ENCODE measurements around the gene CLDN5. TPM values are rescaled to one million over a fixed set of nuclear protein-coding genes. Genes with fewer than 3 reads are reported as not detected.

CLDN5 gene, protein sequence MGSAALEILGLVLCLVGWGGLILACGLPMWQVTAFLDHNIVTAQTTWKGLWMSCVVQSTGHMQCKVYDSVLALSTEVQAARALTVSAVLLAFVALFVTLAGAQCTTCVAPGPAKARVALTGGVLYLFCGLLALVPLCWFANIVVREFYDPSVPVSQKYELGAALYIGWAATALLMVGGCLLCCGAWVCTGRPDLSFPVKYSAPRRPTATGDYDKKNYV
- total RNA-seq, result 1 to 10 TPM in 2 of 5 experiments, not detected in 3; 1.7 to 2.0 TPM
- 10 to 100 TPM in 1 of 2 donors, 1 to 10 TPM in 1; 6.7 to 11.7 TPM for polyA plus RNA-seq
- total RNA-seq, result not detected

DNA sequence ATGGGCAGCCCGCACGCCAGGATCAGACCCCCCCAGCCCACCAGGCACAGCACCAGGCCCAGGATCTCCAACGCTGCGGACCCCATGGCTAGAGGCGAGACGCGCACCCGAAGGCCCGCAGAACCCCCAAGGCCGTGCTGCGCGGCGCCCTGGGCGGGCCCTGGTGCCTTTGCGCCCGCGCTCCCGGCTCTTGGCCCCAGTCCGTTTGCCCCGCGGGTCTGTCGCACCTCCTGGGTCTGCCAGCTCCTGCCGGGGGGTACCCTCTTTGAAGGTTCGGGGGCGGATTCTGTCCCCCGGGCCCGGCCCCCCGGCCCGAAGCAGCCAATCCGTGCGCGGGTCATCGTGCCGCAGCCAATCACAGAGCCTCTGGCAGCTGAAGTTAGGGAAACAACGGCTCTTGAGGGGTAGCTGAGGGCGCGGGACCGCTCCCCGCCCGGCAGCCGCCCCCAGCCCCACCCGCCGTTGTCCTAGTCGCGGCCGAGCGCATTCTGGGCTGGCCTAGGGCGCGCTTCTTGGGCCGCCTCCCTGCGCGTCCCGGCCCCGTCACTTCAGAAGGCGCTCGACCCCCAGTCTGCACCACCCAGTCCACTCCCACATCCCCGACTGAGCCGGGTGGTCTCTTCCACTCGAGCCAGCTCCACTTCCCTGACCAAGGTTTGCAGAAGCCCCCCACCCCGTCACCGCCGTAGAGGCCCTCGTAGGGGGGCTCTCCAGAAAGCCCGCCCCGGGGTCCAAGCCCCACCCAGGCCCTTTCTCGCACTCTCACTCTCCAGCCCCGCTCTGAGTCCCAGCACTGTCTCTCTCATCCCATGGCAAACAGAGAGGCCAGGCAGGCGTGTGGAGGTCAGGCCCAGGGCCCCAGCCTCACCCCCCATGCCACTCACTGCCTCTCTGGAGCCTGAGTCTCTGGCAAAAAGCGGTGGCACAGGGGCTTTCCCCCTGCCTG is at the start of gene CLDN5:
Gene CLDN5 (minus strand): TSS at position 241 of the 946 bp plus-strand sequence. CDS start 155 bp downstream, at position 86.
- CTCF ChIA-PET, result no interaction called here
- Histone ChIP-seq H3K27me3 (ENCODE audit: control insufficient read depth in 2 of 2, insufficient read depth in 2 of 2, low read length in 2 of 2) (no peaks in the 10 kb centered on the region), H3K9me3 (ENCODE audit: control insufficient read depth in 2 of 3, low read length in 3 of 3) (no peaks in the 10 kb centered on the region), H3K4me3 (ENCODE audit: low read length) (peak within 1 kb of the TSS; percentile 50), H3K36me3 (ENCODE audit: control insufficient read depth in 2 of 3, insufficient read depth in 3 of 3, low read length in 3 of 3) (no peaks in the 10 kb centered on the region), H3K27ac (ENCODE audit: low read depth, low read length) (no peak within 1 kb of the TSS), H3K4me1 (ENCODE audit: control insufficient read depth in 2 of 2, insufficient read depth in 2 of 2, low read length in 2 of 2) (no peaks in the 10 kb centered on the region)
- Mint-ChIP-seq H3K9me3 (no peaks in the 10 kb centered on the region), H3K36me3 (peaks cover 0 to 5% (median 0%) of the 10 kb centered on the region in 5 donors), H3K27ac (peak within 1 kb of the TSS in 3 of 9 donors; percentile 53 to 77 (median 64)), H3K27me3 (peaks cover 12 to 32% (median 13%) of the 10 kb centered on the region in 5 donors), H3K4me1 (peaks cover 0 to 16% (median 10%) of the 10 kb centered on the region in 7 donors), H3K4me3 (peak within 1 kb of the TSS; percentile 64 to 87 (median 79))
- POLR2A ChIA-PET, result no interaction called here
- ATAC-seq (peak; percentile 44), DNase-seq (peak in 3 of 9 donors; percentile 13 to 35 (median 27))
- intact Hi-C loops (cut with micrococcal nuclease), result no loop called here

DNA sequence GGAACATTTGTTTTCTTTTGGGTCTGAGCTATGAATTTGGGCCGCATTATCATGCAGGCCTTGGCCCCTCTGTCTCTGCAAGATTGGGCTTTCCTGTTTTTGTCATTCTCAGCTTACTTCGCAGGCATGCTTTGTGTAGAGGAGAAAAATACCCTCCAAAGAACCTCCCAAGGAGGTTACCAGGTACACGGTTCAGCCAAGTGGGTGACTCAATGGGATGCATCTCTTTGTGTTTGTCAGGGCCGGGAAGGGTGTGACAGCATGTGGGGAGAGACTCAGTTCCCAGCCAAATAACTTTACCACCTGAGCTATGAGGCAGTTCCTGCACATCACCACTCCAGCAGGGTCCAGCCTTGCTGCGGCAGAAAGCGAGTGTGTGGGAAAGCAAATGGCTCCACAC is 47.8 kb upstream of the CLDN5 start:
- intact Hi-C loops (cut with micrococcal nuclease), result no loop called here
- Mint-ChIP-seq H3K4me3 (no peak overlapping the region), H3K27ac (peak overlapping the region in 3 of 9 donors; percentile 22 to 90 (median 22)), H3K4me1 (peaks cover 4 to 28% (median 10%) of the 10 kb centered on the region in 7 donors), H3K9me3 (no peaks in the 10 kb centered on the region), H3K27me3 (no peaks in the 10 kb centered on the region), H3K36me3 (no peaks in the 10 kb centered on the region)
- ChIA-PET POLR2A (no interaction called here), CTCF (no interaction called here)
- Histone ChIP-seq H3K36me3 (ENCODE audit: control insufficient read depth in 2 of 3, insufficient read depth in 3 of 3, low read length in 3 of 3) (no peaks in the 10 kb centered on the region), H3K27me3 (ENCODE audit: control insufficient read depth in 2 of 2, insufficient read depth in 2 of 2, low read length in 2 of 2) (no peaks in the 10 kb centered on the region), H3K4me3 (ENCODE audit: low read length) (no peak overlapping the region), H3K4me1 (ENCODE audit: control insufficient read depth in 2 of 2, insufficient read depth in 2 of 2, low read length in 2 of 2) (peaks cover under 1 to 5% of the 10 kb centered on the region in 2 donors), H3K9me3 (ENCODE audit: control insufficient read depth in 2 of 3, low read length in 3 of 3) (no peaks in the 10 kb centered on the region), H3K27ac (ENCODE audit: low read depth, low read length) (no peak overlapping the region)
- DNase-seq, result no peak
- no peak for ATAC-seq

DNA sequence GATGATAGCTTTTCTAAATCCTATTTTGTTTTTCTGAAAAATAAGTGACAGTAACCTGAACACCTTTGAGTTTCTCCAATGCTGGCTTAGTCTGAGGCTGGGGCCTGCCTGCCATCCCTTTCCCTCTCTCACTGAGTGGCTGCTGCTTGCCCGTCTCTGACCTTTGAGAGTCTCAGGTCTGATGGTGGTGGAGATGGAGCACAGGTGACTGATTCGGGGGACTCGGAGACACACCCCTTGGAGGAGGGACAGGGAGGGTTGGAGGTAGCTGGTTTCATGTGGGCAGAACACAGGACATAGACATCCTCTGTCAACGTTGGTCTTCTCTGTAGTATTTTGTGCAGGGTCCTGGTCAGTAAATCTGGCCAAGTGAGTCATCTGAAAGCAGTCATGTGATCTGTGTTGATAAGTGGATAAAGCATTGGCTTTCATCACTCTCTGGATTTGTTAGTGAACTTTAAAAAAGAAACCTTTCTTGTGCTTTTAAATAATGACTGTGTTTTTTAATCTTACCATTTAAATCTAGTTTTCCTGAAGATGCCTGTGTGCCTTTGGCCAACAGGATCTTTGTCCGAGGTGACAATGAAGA is 47.1 kb upstream of the CLDN5 start:
- Histone ChIP-seq H3K27ac (ENCODE audit: low read depth, low read length) (no peak overlapping the region), H3K4me1 (ENCODE audit: control insufficient read depth in 2 of 2, insufficient read depth in 2 of 2, low read length in 2 of 2) (no peaks in the 10 kb centered on the region), H3K4me3 (ENCODE audit: low read length) (no peak overlapping the region), H3K9me3 (ENCODE audit: control insufficient read depth in 2 of 3, low read length in 3 of 3) (no peaks in the 10 kb centered on the region), H3K36me3 (ENCODE audit: control insufficient read depth in 2 of 3, insufficient read depth in 3 of 3, low read length in 3 of 3) (no peaks in the 10 kb centered on the region), H3K27me3 (ENCODE audit: control insufficient read depth in 2 of 2, insufficient read depth in 2 of 2, low read length in 2 of 2) (no peaks in the 10 kb centered on the region)
- no peaks in the 10 kb centered on the region for H3K9me3 Mint-ChIP-seq
- POLR2A ChIA-PET, result no interaction called here
- no peaks in the 10 kb centered on the region for H3K36me3 Mint-ChIP-seq
- CTCF ChIA-PET, result no interaction called here
- H3K27me3 Mint-ChIP-seq, result no peaks in the 10 kb centered on the region
- H3K4me1 Mint-ChIP-seq, result peaks cover 0 to 22% (median 6%) of the 10 kb centered on the region in 7 donors
- DNase-seq (no peak), ATAC-seq (no peak)
- intact Hi-C loops (cut with micrococcal nuclease), result no loop called here
- H3K27ac Mint-ChIP-seq, result peak overlapping the region in 4 of 9 donors; percentile 8 to 51 (median 22)
- no peak overlapping the region for H3K4me3 Mint-ChIP-seq

DNA sequence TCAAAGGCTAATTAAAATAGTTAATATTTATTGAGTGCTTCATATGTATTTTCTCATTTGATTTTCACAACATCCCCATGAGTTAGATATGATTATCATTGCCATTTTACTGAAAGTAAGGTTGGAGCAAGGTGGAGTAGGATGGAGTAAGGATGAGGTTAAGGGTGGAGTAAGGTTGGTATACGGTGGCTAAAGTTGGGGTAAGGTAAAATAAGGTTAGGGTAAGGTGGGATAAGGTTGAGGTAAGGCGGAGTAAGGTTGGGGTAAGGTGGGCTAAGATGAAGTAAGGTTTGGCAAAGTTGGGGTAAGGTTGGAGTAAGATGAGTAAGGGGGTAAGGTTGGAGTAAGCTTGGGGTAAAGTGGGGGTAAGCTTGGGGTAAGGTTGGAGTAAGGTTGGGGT is 45.8 kb upstream of the CLDN5 start:
- no peak overlapping the region for H3K27ac ChIP-seq (ENCODE audit: low read depth, low read length)
- no peaks in the 10 kb centered on the region for H3K9me3 ChIP-seq (ENCODE audit: control insufficient read depth in 2 of 3, low read length in 3 of 3)
- no peaks in the 10 kb centered on the region for H3K36me3 ChIP-seq (ENCODE audit: control insufficient read depth in 2 of 3, insufficient read depth in 3 of 3, low read length in 3 of 3)
- no peak overlapping the region for H3K4me3 Mint-ChIP-seq
- POLR2A ChIA-PET, result no interaction called here
- H3K36me3 Mint-ChIP-seq, result no peaks in the 10 kb centered on the region
- H3K4me1 Mint-ChIP-seq, result peaks cover 0 to 22% (median 6%) of the 10 kb centered on the region in 7 donors
- H3K9me3 Mint-ChIP-seq, result no peaks in the 10 kb centered on the region
- H3K4me3 ChIP-seq (ENCODE audit: low read length), result no peak overlapping the region
- intact Hi-C loops (cut with micrococcal nuclease), result no loop called here
- no peak for DNase-seq
- H3K27ac Mint-ChIP-seq, result peak overlapping the region in 1 of 9 donors; percentile 23
- ATAC-seq, result no peak
- no peaks in the 10 kb centered on the region for H3K27me3 Mint-ChIP-seq
- H3K27me3 ChIP-seq (ENCODE audit: control insufficient read depth in 2 of 2, insufficient read depth in 2 of 2, low read length in 2 of 2), result no peaks in the 10 kb centered on the region
- CTCF ChIA-PET, result no interaction called here
- no peaks in the 10 kb centered on the region for H3K4me1 ChIP-seq (ENCODE audit: control insufficient read depth in 2 of 2, insufficient read depth in 2 of 2, low read length in 2 of 2)

DNA sequence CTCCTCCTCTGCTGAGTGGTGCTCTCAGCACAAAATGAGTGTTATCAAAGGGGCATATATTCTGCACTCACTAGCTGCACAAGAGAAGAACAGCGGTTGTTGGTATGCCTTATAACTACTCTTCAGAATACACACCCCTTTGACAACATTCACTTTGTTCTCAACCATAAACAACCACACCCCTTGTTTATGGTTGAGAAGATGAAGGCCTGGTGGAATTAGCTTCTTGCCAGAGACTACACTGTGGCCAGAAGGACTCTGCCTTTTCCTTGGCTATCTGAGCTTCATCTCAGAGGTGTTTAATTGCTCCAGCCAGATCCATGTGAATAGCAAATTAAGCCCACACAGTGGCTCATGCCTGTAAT is 45.0 kb upstream of the CLDN5 start:
- Mint-ChIP-seq H3K4me3 (no peak overlapping the region), H3K36me3 (no peaks in the 10 kb centered on the region), H3K4me1 (peaks cover 0 to 22% (median 6%) of the 10 kb centered on the region in 7 donors), H3K27ac (peak overlapping the region in 1 of 9 donors; percentile 19), H3K9me3 (no peaks in the 10 kb centered on the region), H3K27me3 (peaks cover 0 to 2% (median 0%) of the 10 kb centered on the region in 5 donors)
- no peak overlapping the region for H3K27ac ChIP-seq (ENCODE audit: low read depth, low read length)
- DNase-seq, result no peak
- no peak overlapping the region for H3K4me3 ChIP-seq (ENCODE audit: low read length)
- H3K4me1 ChIP-seq (ENCODE audit: control insufficient read depth in 2 of 2, insufficient read depth in 2 of 2, low read length in 2 of 2), result no peaks in the 10 kb centered on the region
- no peak for ATAC-seq
- ChIA-PET POLR2A (interaction anchor here (0.8 kb wide), 1 partner anchor 28 kb away, joined by 3 read pairs; no protein-coding TSS in a partner anchor), CTCF (interaction anchor here (1.5 kb wide), 1 partner anchor 90 kb away, joined by 3 read pairs; the partner anchor contains the start of gene UFD1)
- intact Hi-C loops (cut with micrococcal nuclease), result no loop called here
- no peaks in the 10 kb centered on the region for H3K27me3 ChIP-seq (ENCODE audit: control insufficient read depth in 2 of 2, insufficient read depth in 2 of 2, low read length in 2 of 2)
- no peaks in the 10 kb centered on the region for H3K36me3 ChIP-seq (ENCODE audit: control insufficient read depth in 2 of 3, insufficient read depth in 3 of 3, low read length in 3 of 3)
- H3K9me3 ChIP-seq (ENCODE audit: control insufficient read depth in 2 of 3, low read length in 3 of 3), result no peaks in the 10 kb centered on the region

DNA sequence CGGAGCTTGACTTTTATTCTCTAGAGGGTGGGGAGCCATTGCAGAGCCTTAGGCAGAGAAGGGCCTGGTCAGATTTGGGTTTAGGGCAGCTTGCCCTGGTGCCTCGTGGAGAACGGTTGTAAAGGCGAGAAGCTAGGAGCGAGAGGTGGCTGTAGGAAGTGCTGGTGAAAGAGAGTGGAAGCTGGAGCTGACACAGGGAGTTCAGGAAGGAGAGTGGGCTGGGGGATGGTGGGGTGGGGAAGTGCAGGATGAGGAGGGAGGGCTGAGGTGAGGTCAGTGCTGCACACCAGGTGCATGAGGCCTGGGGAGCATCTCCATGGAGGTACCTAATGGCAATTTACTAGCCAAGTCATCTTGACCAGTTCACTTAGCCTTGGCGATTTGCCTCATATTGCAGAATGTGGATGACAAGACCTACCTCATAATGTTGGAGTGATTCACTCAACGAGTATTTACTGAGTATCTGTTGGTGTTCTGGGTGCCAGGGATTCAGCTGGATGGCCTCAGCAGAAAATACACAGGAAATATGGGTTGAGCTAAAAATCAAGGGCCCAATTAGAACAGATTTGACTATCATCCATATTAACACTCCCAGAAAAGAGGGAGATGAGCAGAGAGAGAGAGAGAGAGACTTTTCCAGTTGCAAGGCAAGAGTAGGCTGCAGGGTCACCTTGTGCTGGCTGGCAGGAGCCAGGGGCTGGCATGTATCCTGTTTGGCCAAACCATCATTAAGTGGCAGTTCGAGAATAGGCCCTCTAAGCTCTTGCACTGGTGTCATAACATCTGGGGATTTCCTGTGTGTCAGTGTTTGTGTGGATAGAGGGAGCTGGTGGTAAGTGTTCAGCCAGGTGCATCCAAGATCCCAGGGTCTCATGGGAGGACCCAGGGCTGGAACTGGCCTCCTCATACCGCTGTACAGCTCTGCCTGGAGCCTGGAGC is 44.4 kb upstream of the CLDN5 start:
- no peak for DNase-seq
- ChIA-PET CTCF (interaction anchor here (1.5 kb wide), 1 partner anchor 90 kb away, joined by 3 read pairs; the partner anchor contains the start of gene UFD1), POLR2A (interaction anchor here (0.8 kb wide), 1 partner anchor 29 kb away, joined by 3 read pairs; no protein-coding TSS in a partner anchor)
- ATAC-seq, result no peak
- Mint-ChIP-seq H3K36me3 (no peaks in the 10 kb centered on the region), H3K27me3 (peaks cover 0 to 2% (median 0%) of the 10 kb centered on the region in 5 donors), H3K4me1 (peaks cover 0 to 22% (median 6%) of the 10 kb centered on the region in 7 donors), H3K27ac (peak overlapping the region in 2 of 9 donors; percentile 2 to 19), H3K9me3 (no peaks in the 10 kb centered on the region), H3K4me3 (no peak overlapping the region)
- H3K4me3 ChIP-seq (ENCODE audit: low read length), result no peak overlapping the region
- no peak overlapping the region for H3K27ac ChIP-seq (ENCODE audit: low read depth, low read length)
- intact Hi-C loops (cut with micrococcal nuclease), result no loop called here
- H3K4me1 ChIP-seq (ENCODE audit: control insufficient read depth in 2 of 2, insufficient read depth in 2 of 2, low read length in 2 of 2), result no peaks in the 10 kb centered on the region
- H3K36me3 ChIP-seq (ENCODE audit: control insufficient read depth in 2 of 3, insufficient read depth in 3 of 3, low read length in 3 of 3), result no peaks in the 10 kb centered on the region
- H3K9me3 ChIP-seq (ENCODE audit: control insufficient read depth in 2 of 3, low read length in 3 of 3), result no peaks in the 10 kb centered on the region
- H3K27me3 ChIP-seq (ENCODE audit: control insufficient read depth in 2 of 2, insufficient read depth in 2 of 2, low read length in 2 of 2), result no peaks in the 10 kb centered on the region
